Central memory CD8-positive, alpha-beta T cell (primary cell): ENCODE measurements around the gene TMEM212.

Experiments
- ATAC-seq: fragments of 150-1000 bp; cut with Tn5 transposase; replicated peaks from 2 replicates; pipeline ENCODE4 v1.10.0; 2022; ENCODE audit warnings: mild to moderate bottlenecking, moderate FRiP score, moderate number of reproducible peaks; ENCODE audit not compliant: poor library complexity, severe bottlenecking; ENCODE audit errors: extremely low read depth
- DNase-seq, 2 donors: peaks; one replicate each; pipeline ENCODE4 v3.0.0; 2021; ENCODE audit warnings: low spot score in 2 of 2
- H3K27ac Mint-ChIP-seq: one replicate; pipeline ENCODE4 v1.8.0; 2022; ENCODE audit warnings: low read depth, mild to moderate bottlenecking, moderate library complexity, mixed read lengths
- H3K27me3 Mint-ChIP-seq: one replicate; pipeline ENCODE4 v1.8.0; 2022; ENCODE audit warnings: mixed read lengths
- H3K36me3 Mint-ChIP-seq: one replicate; pipeline ENCODE4 v1.8.0; 2022; ENCODE audit warnings: mild to moderate bottlenecking, moderate library complexity, mixed read lengths; ENCODE audit not compliant: insufficient read depth
- H3K4me1 Mint-ChIP-seq: one replicate; pipeline ENCODE4 v1.8.0; 2022; ENCODE audit warnings: mixed read lengths
- H3K4me3 Mint-ChIP-seq: one replicate; pipeline ENCODE4 v1.8.0; 2022; ENCODE audit warnings: mild to moderate bottlenecking, moderate library complexity, mixed read lengths
- H3K9me3 Mint-ChIP-seq: one replicate; pipeline ENCODE4 v1.8.0; 2022; ENCODE audit warnings: mixed read lengths

Gene TMEM212

GRCh38 chr3:171860830-171861535 is 17.8 kb downstream of the TMEM212 start:
- Mint-ChIP-seq H3K9me3 (no peaks in the 10 kb centered on the region), H3K4me1 (no peaks in the 10 kb centered on the region), H3K27ac (no peak overlapping the region), H3K27me3 (peaks cover 14% of the 10 kb centered on the region), H3K4me3 (no peak overlapping the region), H3K36me3 (peaks cover 2% of the 10 kb centered on the region)
- no peak for DNase-seq
- no peak for ATAC-seq

GRCh38 chr3:171862392-171862791 is 19.2 kb downstream of the TMEM212 start:
- Mint-ChIP-seq H3K27me3 (peaks cover 14% of the 10 kb centered on the region), H3K27ac (no peak overlapping the region), H3K36me3 (peaks cover 2% of the 10 kb centered on the region), H3K4me3 (no peak overlapping the region), H3K4me1 (no peaks in the 10 kb centered on the region), H3K9me3 (no peaks in the 10 kb centered on the region)
- DNase-seq (no peak), ATAC-seq (no peak)

GRCh38 chr3:171862993-171863521 is 19.9 kb downstream of the TMEM212 start:
- Mint-ChIP-seq H3K27ac (no peak overlapping the region), H3K4me1 (no peaks in the 10 kb centered on the region), H3K9me3 (no peaks in the 10 kb centered on the region), H3K36me3 (peaks cover 2% of the 10 kb centered on the region), H3K4me3 (no peak overlapping the region), H3K27me3 (peaks cover 14% of the 10 kb centered on the region)
- ATAC-seq (no peak), DNase-seq (no peak)

- no peaks in the 10 kb centered on the region for H3K4me1 Mint-ChIP-seq
- no peaks in the 10 kb centered on the region for H3K9me3 Mint-ChIP-seq
- H3K4me3 Mint-ChIP-seq = no peak overlapping the region
- H3K27me3 Mint-ChIP-seq = peaks cover 14% of the 10 kb centered on the region
- DNase-seq (no peak), ATAC-seq (no peak)
- H3K27ac Mint-ChIP-seq = no peak overlapping the region
- H3K36me3 Mint-ChIP-seq = peaks cover 2% of the 10 kb centered on the region
These were observed 20.8 kb downstream of the TMEM212 start for GRCh38 chr3:171863920-171864319.

GRCh38 chr3:171865191-171865865 is 22.2 kb downstream of the TMEM212 start:
- H3K4me3 Mint-ChIP-seq = no peak overlapping the region
- H3K27me3 Mint-ChIP-seq = peaks cover 14% of the 10 kb centered on the region
- peaks cover 2% of the 10 kb centered on the region for H3K36me3 Mint-ChIP-seq
- ATAC-seq = no peak
- H3K4me1 Mint-ChIP-seq = no peaks in the 10 kb centered on the region
- H3K9me3 Mint-ChIP-seq = no peaks in the 10 kb centered on the region
- no peak overlapping the region for H3K27ac Mint-ChIP-seq
- DNase-seq = no peak

GRCh38 chr3:171867981-171868380 is 24.8 kb downstream of the TMEM212 start:
- H3K27me3 Mint-ChIP-seq = peaks cover 31% of the 10 kb centered on the region
- no peaks in the 10 kb centered on the region for H3K4me1 Mint-ChIP-seq
- no peak overlapping the region for H3K27ac Mint-ChIP-seq
- peaks cover 2% of the 10 kb centered on the region for H3K36me3 Mint-ChIP-seq
- H3K4me3 Mint-ChIP-seq = no peak overlapping the region
- no peak for DNase-seq
- ATAC-seq = no peak
- H3K9me3 Mint-ChIP-seq = no peaks in the 10 kb centered on the region

- H3K36me3 Mint-ChIP-seq = no peaks in the 10 kb centered on the region
- no peak overlapping the region for H3K4me3 Mint-ChIP-seq
- H3K9me3 Mint-ChIP-seq = no peaks in the 10 kb centered on the region
- no peaks in the 10 kb centered on the region for H3K4me1 Mint-ChIP-seq
- peaks cover 45% of the 10 kb centered on the region for H3K27me3 Mint-ChIP-seq
- no peak overlapping the region for H3K27ac Mint-ChIP-seq
- no peak for DNase-seq
- ATAC-seq = no peak
These were observed 28.5 kb downstream of the TMEM212 start for GRCh38 chr3:171871392-171872274.

- no peak for ATAC-seq
- no peaks in the 10 kb centered on the region for H3K9me3 Mint-ChIP-seq
- H3K36me3 Mint-ChIP-seq = no peaks in the 10 kb centered on the region
- H3K4me3 Mint-ChIP-seq = no peak overlapping the region
- no peak overlapping the region for H3K27ac Mint-ChIP-seq
- H3K27me3 Mint-ChIP-seq = peaks cover 50% of the 10 kb centered on the region
- DNase-seq = no peak
- H3K4me1 Mint-ChIP-seq = no peaks in the 10 kb centered on the region
These were observed 30.4 kb downstream of the TMEM212 start for GRCh38 chr3:171873580-171873979.

GRCh38 chr3:171874251-171874681 is 31.1 kb downstream of the TMEM212 start:
- Mint-ChIP-seq H3K27ac (no peak overlapping the region), H3K9me3 (no peaks in the 10 kb centered on the region), H3K27me3 (peaks cover 50% of the 10 kb centered on the region), H3K4me1 (no peaks in the 10 kb centered on the region), H3K36me3 (no peaks in the 10 kb centered on the region), H3K4me3 (no peak overlapping the region)
- no peak for ATAC-seq
- no peak for DNase-seq

GRCh38 chr3:171874879-171875278 is 31.7 kb downstream of the TMEM212 start:
- H3K4me3 Mint-ChIP-seq = no peak overlapping the region
- no peak overlapping the region for H3K27ac Mint-ChIP-seq
- no peaks in the 10 kb centered on the region for H3K36me3 Mint-ChIP-seq
- H3K9me3 Mint-ChIP-seq = no peaks in the 10 kb centered on the region
- H3K4me1 Mint-ChIP-seq = no peaks in the 10 kb centered on the region
- ATAC-seq (no peak), DNase-seq (no peak)
- peaks cover 50% of the 10 kb centered on the region for H3K27me3 Mint-ChIP-seq

- ATAC-seq (no peak), DNase-seq (no peak)
- H3K27ac Mint-ChIP-seq = no peak overlapping the region
These were observed 32.8 kb downstream of the TMEM212 start for GRCh38 chr3:171875923-171876412.

GRCh38 chr3:171876680-171877147 is 33.6 kb downstream of the TMEM212 start:
- no peak overlapping the region for H3K27ac Mint-ChIP-seq
- no peaks in the 10 kb centered on the region for H3K9me3 Mint-ChIP-seq
- H3K4me1 Mint-ChIP-seq = no peaks in the 10 kb centered on the region
- DNase-seq (no peak), ATAC-seq (no peak)
- H3K4me3 Mint-ChIP-seq = no peak overlapping the region
- no peaks in the 10 kb centered on the region for H3K36me3 Mint-ChIP-seq
- peaks cover 54% of the 10 kb centered on the region for H3K27me3 Mint-ChIP-seq

More at GRCh38 chr3:171875923-171876412, 32.8 kb downstream of the TMEM212 start:
- Mint-ChIP-seq H3K4me1 (no peaks in the 10 kb centered on the region), H3K27me3 (peaks cover 54% of the 10 kb centered on the region), H3K4me3 (no peak overlapping the region), H3K9me3 (no peaks in the 10 kb centered on the region), H3K36me3 (no peaks in the 10 kb centered on the region)
